Lung (tissue), 12 donors: ENCODE results near the gene SLC25A44. TPM values are rescaled to one million over a fixed set of nuclear protein-coding genes. Genes with fewer than 3 reads are reported as not detected.

ENCODE experiments used
- ATAC-seq: fragments of 200-7000 bp; cut with Tn5 transposase; one replicate; pipeline ENCODE4 v1.9.1; 2020; ENCODE audit warnings: moderate number of reproducible peaks; ENCODE audit not compliant: insufficient read depth, low FRiP score
- DNase-seq, 3 donors: peaks; one replicate each; pipeline ENCODE4 v3.0.0-alpha.2; 2013 to 2017
- H3K27ac ChIP-seq, 2 donors: one replicate each; pipeline ENCODE4 v1.5.1; 2013; ENCODE audit warnings: mild to moderate bottlenecking in 2 of 2, moderate library complexity in 2 of 2, control low read depth in 1 of 2, inconsistent platforms in 1 of 2, low read depth in 1 of 2, low read length in 1 of 2
- H3K27me3 ChIP-seq, 3 donors: one replicate each; pipeline ENCODE4 v1.5.1; 2013; ENCODE audit warnings: low read length in 2 of 3; ENCODE audit not compliant: control insufficient read depth in 3 of 3, insufficient read depth in 3 of 3
- H3K36me3 ChIP-seq, 4 donors: one replicate each; pipeline ENCODE4 v1.5.1; 2013; ENCODE audit warnings: low read length in 4 of 4, mild to moderate bottlenecking in 1 of 4, moderate library complexity in 1 of 4; ENCODE audit not compliant: control insufficient read depth in 4 of 4, insufficient read depth in 4 of 4
- H3K4me1 ChIP-seq, 5 donors: one replicate each; pipeline ENCODE4 v1.5.1; 2013; ENCODE audit warnings: low read length in 5 of 5, mild to moderate bottlenecking in 2 of 5, moderate library complexity in 1 of 5; ENCODE audit not compliant: control insufficient read depth in 5 of 5, insufficient read depth in 5 of 5
- H3K4me3 ChIP-seq: one replicate; pipeline ENCODE4 v1.5.1; 2013; ENCODE audit warnings: mild to moderate bottlenecking, control low read depth, moderate library complexity
- H3K9ac ChIP-seq, 2 donors: one replicate each; pipeline ENCODE4 v1.5.1; 2013; ENCODE audit warnings: low read length in 2 of 2, control low read depth in 1 of 2; ENCODE audit not compliant: insufficient read depth in 1 of 2
- H3K9me3 ChIP-seq, 4 donors: one replicate each; pipeline ENCODE4 v1.5.1; 2013; ENCODE audit warnings: low read length in 3 of 4, mild to moderate bottlenecking in 1 of 4, moderate library complexity in 1 of 4; ENCODE audit not compliant: control insufficient read depth in 4 of 4, insufficient read depth in 3 of 4
- CTCF ChIP-seq: IDR thresholded peaks from 2 replicates; pipeline ENCODE4 v1.5.1; 2012; ENCODE audit warnings: mild to moderate bottlenecking; ENCODE audit errors: control extremely low read depth, extremely low read depth
- WGBS, 2 donors: extraction: QIAGEN DNeasy Blood & Tissue Kit; methylation state at CpG; one replicate each; pipeline ENCODE4 v1.1.7; 2013; 5-methylcytosine and 5-hydroxymethylcytosine counted together
- polyA plus RNA-seq, 2 donors: library from polyadenylated mRNA; stranded (reverse); fragments of 200-250 nt; gene quantifications; one replicate each; pipeline ENCODE4 v1.2.1, GENCODE V29; 2013
- total RNA-seq, 2 donors: library from RNA; depleted of rRNA in 1 of 2; stranded (reverse); fragments of >200 nt in 1 of 2; gene quantifications; one replicate each; pipeline ENCODE4 v1.2.1, GENCODE V29; 2014 to 2021
- donor health status: control.
- donor health status: control.
- donor health status: Bipolar disorder and iron deficiency.
- donor health status: healthy.
- donor health status: DM: yes; HTN: yes; CAD: no.

SLC25A44 gene
- total and polyA plus RNA-seq, 4 donors = 8.0 to 28.4 (median 16.5) TPM

DNA sequence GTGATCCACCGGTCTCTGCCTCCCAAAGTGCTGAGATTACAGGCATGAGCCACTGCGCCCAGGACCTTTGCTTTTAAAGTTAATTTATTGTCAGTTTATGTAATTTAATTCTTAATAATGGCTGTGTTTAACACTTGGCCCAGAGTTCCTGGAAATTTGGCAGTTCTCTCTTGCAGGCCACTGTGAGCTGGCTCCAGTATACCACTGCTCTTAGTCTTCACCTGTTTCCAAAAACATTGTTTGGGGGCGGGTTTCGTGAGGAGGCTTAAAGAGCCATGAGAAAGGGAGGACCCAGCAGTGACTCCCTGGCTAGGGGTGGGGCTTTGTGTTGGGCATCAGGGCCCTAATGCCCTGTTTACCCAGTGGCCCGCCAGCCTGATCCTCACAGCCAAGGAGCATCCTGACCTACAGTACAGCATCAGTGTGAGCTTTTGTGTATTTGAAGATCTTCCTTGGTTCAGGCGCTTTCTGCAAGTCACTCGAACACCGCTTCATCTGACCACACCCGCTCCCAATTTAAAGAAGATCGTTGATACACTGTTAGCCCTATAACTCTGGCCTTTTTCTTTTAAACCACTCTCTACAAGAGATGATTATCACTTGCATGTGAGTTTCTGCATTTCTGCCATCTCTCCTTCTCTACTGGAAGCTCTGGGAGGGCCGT is 36.0 kb downstream of the SLC25A44 start:
- H3K27ac ChIP-seq = no peak overlapping the region
- H3K4me1 ChIP-seq = no peaks in the 10 kb centered on the region
- H3K9ac ChIP-seq = no peak overlapping the region
- H3K9me3 ChIP-seq = peaks cover 0 to 2% (median 0%) of the 10 kb centered on the region in 4 donors
- TF ChIP-seq CTCF = no peak
- H3K36me3 ChIP-seq = peaks cover 8 to 38% (median 27%) of the 10 kb centered on the region in 4 donors
- ATAC-seq = no peak
- no peaks in the 10 kb centered on the region for H3K27me3 ChIP-seq
- no peak for DNase-seq
- WGBS, 2 donors = 95% methylated on average over 11 of the region's 11 CpGs
- no peak overlapping the region for H3K4me3 ChIP-seq

- H3K9me3 ChIP-seq = peaks cover 0 to 2% (median 0%) of the 10 kb centered on the region in 4 donors
- ATAC-seq (no peak), DNase-seq (no peak)
- peaks cover 8 to 38% (median 27%) of the 10 kb centered on the region in 4 donors for H3K36me3 ChIP-seq
- H3K4me3 ChIP-seq = no peak overlapping the region
- H3K9ac ChIP-seq = no peak overlapping the region
- no peak overlapping the region for H3K27ac ChIP-seq
- TF ChIP-seq CTCF = no peak
- H3K4me1 ChIP-seq = no peaks in the 10 kb centered on the region
- WGBS, 2 donors = 89 to 96% methylated on average over 1 of the region's 1 CpG
- no peaks in the 10 kb centered on the region for H3K27me3 ChIP-seq
These were observed 36.6 kb downstream of the SLC25A44 start for GRCh38 chr1:156230473-156230837.

DNA sequence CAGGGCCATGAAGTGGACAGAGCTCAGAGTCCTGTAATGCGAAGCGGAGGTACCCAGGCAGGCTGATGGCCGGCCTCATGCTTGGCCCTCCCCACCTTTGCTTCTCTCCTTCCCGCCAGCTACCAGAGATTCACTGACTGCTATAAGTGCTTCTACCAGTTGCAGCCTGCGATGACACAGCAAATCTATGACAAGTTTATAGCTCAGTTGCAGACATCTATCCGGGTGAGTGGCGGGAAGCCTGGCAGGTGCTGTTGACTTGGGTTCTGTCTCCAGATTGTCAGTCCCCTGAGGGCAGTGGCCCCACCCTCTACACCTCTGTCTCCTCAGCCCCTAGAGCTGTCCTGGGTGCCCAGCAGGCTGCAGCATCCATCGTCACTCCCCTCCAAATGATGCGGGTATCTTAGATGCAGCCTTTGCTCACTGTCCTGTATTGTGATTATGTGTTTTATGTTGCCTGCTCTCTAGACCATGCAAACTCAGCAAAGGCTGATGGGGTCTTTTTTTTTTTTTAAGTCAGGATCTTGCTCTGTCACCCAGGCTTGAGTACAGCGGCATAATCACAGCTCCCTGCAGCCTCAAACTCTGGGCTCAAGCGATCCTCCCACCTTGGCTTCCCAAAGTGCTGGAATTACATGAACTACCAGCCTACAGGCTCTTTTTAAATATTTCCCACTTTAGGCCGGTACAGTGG is 38.4 kb downstream of the SLC25A44 start:
- Histone ChIP-seq H3K27ac (no peak overlapping the region), H3K4me1 (no peaks in the 10 kb centered on the region), H3K9me3 (peaks cover 0 to 2% (median 0%) of the 10 kb centered on the region in 4 donors), H3K36me3 (peaks cover 11 to 44% (median 33%) of the 10 kb centered on the region in 4 donors), H3K4me3 (no peak overlapping the region), H3K27me3 (no peaks in the 10 kb centered on the region), H3K9ac (no peak overlapping the region)
- TF ChIP-seq CTCF = no peak
- DNase-seq (no peak), ATAC-seq (no peak)
- WGBS, 2 donors = 78 to 91% methylated on average over 12 of the region's 12 CpGs
